A549 (cell line): ENCODE results near the gene ERFE.

ENCODE experiments used
- CTCF ChIP-seq: fragments of >200 bp; sonication (Bioruptor Twin); formaldehyde crosslinking; IDR thresholded peaks from 3 replicates; pipeline ENCODE4 v1.5.1; 2016
- HMGXB4 ChIP-seq: fragments of 250-450 bp; sonication (Bioruptor Pico); IDR thresholded peaks from 2 replicates; pipeline ENCODE4 v1.5.0; 2021; ENCODE audit warnings: mild to moderate bottlenecking, moderate library complexity, borderline replicate concordance

- TF ChIP-seq HMGXB4 (CRISPR knock-in tag): no peak
- no peak for TF ChIP-seq CTCF
Measured at GRCh38 chr2:238174701-238175100, 15.9 kb downstream of the ERFE start.
